ENCODE results near the gene IGSF21. TPM values are rescaled to one million over a fixed set of nuclear protein-coding genes. Genes with fewer than 3 reads are reported as not detected.

Gene IGSF21
- polyA plus RNA-seq, 1 of the 3 experiments (the other 2 are of a cell fraction), result not detected

- ChIA-PET POLR2A (no interaction called here), CTCF (interaction anchor here (1.3 kb wide), 1 partner anchor 156 kb away, joined by 3 read pairs; no protein-coding TSS in a partner anchor)
- Histone ChIP-seq H4K20me1 (ENCODE audit: insufficient read depth) (no peaks in the 10 kb centered on the region), H3K4me3 (ENCODE audit: low read depth in 2 of 2, low read length in 1 of 2) (no peak overlapping the region), H3K79me2 (ENCODE audit: insufficient read depth) (no peaks in the 10 kb centered on the region), H3K9ac (no peak overlapping the region), H3K27ac (ENCODE audit: low read depth in 2 of 2, low read length in 1 of 2) (no peak overlapping the region), H3K4me1 (ENCODE audit: control insufficient read depth in 1 of 2, insufficient read depth in 2 of 2, low read depth in 1 of 2, low read length in 1 of 2) (no peaks in the 10 kb centered on the region), H3K27me3 (ENCODE audit: insufficient read depth) (no peaks in the 10 kb centered on the region), H3K9me3 (no peaks in the 10 kb centered on the region; the same call in 1 of the 2 replicates), H2AFZ (ENCODE audit: low read depth) (no peak overlapping the region), H3F3A (replicated peaks; ENCODE audit: insufficient read depth) (no peaks in the 10 kb centered on the region), H3K4me2 (no peak overlapping the region), H3K9me2 (no peaks in the 10 kb centered on the region), H3K36me3 (replicated peaks in 1 of 2; ENCODE audit: control insufficient read depth in 1 of 2, insufficient read depth in 2 of 2, low read length in 1 of 2) (no peaks in the 10 kb centered on the region)
- 32% methylated on average over 5 of the region's 5 CpGs for WGBS (ENCODE audit: low lambda C conversion rate)
- DNase-seq, result no peak
- TF ChIP-seq TAF1 (IDR thresholded peaks at IDR 0.05; ENCODE audit: borderline replicate concordance, low read depth, low read length), result no peak
Measured at GRCh38 chr1:18419845-18420184, 312.2 kb downstream of the IGSF21 start.

GRCh38 chr1:18422076-18422777 is 314.6 kb downstream of the IGSF21 start:
- H3K9ac ChIP-seq, result no peak overlapping the region
- H3K4me1 ChIP-seq (ENCODE audit: control insufficient read depth in 1 of 2, insufficient read depth in 2 of 2, low read depth in 1 of 2, low read length in 1 of 2), result no peaks in the 10 kb centered on the region
- H3K27me3 ChIP-seq (ENCODE audit: insufficient read depth), result no peaks in the 10 kb centered on the region
- no peak overlapping the region for H3K27ac ChIP-seq (ENCODE audit: low read depth in 2 of 2, low read length in 1 of 2)
- H3K9me2 ChIP-seq, result no peaks in the 10 kb centered on the region
- POLR2A ChIA-PET, result no interaction called here
- no peaks in the 10 kb centered on the region for H3K79me2 ChIP-seq (ENCODE audit: insufficient read depth)
- TF ChIP-seq CTCF (IDR thresholded peaks at IDR 0.05), result no peak
- TF ChIP-seq JUND (IDR thresholded peaks at IDR 0.05), result no peak
- no peak for TF ChIP-seq EP300 (IDR thresholded peaks at IDR 0.05; ENCODE audit: borderline replicate concordance in 1 of 2, low read depth in 1 of 2, low read length in 1 of 2)
- TF ChIP-seq MAX (IDR thresholded peaks at IDR 0.05; ENCODE audit: low read depth), result no peak
- no peak for TF ChIP-seq USF1 (IDR thresholded peaks at IDR 0.05; ENCODE audit: borderline replicate concordance, low read depth)
- TF ChIP-seq MEF2A (IDR thresholded peaks at IDR 0.05; ENCODE audit: borderline replicate concordance, low read depth), result no peak
- no peak for TF ChIP-seq PBX3 (IDR thresholded peaks at IDR 0.05)
- no peak for TF ChIP-seq TAF1 (IDR thresholded peaks at IDR 0.05; ENCODE audit: borderline replicate concordance, low read depth, low read length)
- no peak for TF ChIP-seq EZH2phosphoT487 (IDR thresholded peaks at IDR 0.05; ENCODE audit: borderline replicate concordance, low read depth)
- TF ChIP-seq SMC3 (IDR thresholded peaks at IDR 0.05; ENCODE audit: low read depth, low read length), result no peak
- TF ChIP-seq MXI1 (IDR thresholded peaks at IDR 0.05; ENCODE audit: low read depth, low read length), result no peak
- no peak for TF ChIP-seq FOXM1 (IDR thresholded peaks at IDR 0.05; ENCODE audit: low read depth)
- DNase-seq, result no peak
- 52% methylated on average over 15 of the region's 15 CpGs for WGBS (ENCODE audit: low lambda C conversion rate)
- H4K20me1 ChIP-seq (ENCODE audit: insufficient read depth), result no peaks in the 10 kb centered on the region
- no peak overlapping the region for H2AFZ ChIP-seq (ENCODE audit: low read depth)
- no peaks in the 10 kb centered on the region for H3K36me3 ChIP-seq (replicated peaks in 1 of 2; ENCODE audit: control insufficient read depth in 1 of 2, insufficient read depth in 2 of 2, low read length in 1 of 2)
- no peak overlapping the region for H3K4me3 ChIP-seq (ENCODE audit: low read depth in 2 of 2, low read length in 1 of 2)
- CTCF ChIA-PET, result no interaction called here
- H3K9me3 ChIP-seq, result peaks cover 5% of the 10 kb centered on the region; the same call in 1 of the 2 replicates
- no peak overlapping the region for H3K4me2 ChIP-seq
- H3F3A ChIP-seq (replicated peaks; ENCODE audit: insufficient read depth), result no peaks in the 10 kb centered on the region
